CD14-positive monocyte (primary cell): ENCODE results near the gene VSIR. TPM values are rescaled to one million over a fixed set of nuclear protein-coding genes. Genes with fewer than 3 reads are reported as not detected.

Experiments
- DNase-seq, 3 donors: peaks; one replicate each; pipeline ENCODE4 v3.0.0-alpha.2; 2011 to 2022
- H2AFZ ChIP-seq: 2 replicates; pipeline ENCODE4 v1.6.0; 2012; ENCODE audit warnings: mild to moderate bottlenecking, low read depth, low read length, inconsistent platforms; ENCODE audit not compliant: insufficient read depth, poor library complexity, severe bottlenecking
- H3K27ac ChIP-seq, 2 donors: 1 replicate in 1 of 2; 2 replicates in 1 of 2; pipeline ENCODE4 v1.5.1; 2012 to 2013; ENCODE audit warnings: low read length in 2 of 2, control low read depth in 1 of 2, inconsistent platforms in 1 of 2, low read depth in 1 of 2, mild to moderate bottlenecking in 1 of 2
- H3K27me3 ChIP-seq, 2 donors: one replicate each; pipeline versions ENCODE4 v1.6.0 to v1.6.1; 2011 to 2013; ENCODE audit warnings: low read length in 2 of 2; ENCODE audit not compliant: control insufficient read depth in 2 of 2, insufficient read depth in 2 of 2
- H3K36me3 ChIP-seq, 2 donors: replicated peaks in 1 of 2; 1 replicate in 1 of 2; 2 replicates in 1 of 2; pipeline versions ENCODE4 v1.5.1 to v1.6.1; 2012 to 2013; ENCODE audit warnings: low read length in 2 of 2, control low read depth in 1 of 2, inconsistent platforms in 1 of 2, mild to moderate bottlenecking in 1 of 2; ENCODE audit not compliant: insufficient read depth in 2 of 2, control insufficient read depth in 1 of 2
- H3K4me1 ChIP-seq, 2 donors: 1 replicate in 1 of 2; 2 replicates in 1 of 2; pipeline versions ENCODE4 v1.5.1 to v1.6.1; 2012 to 2013; ENCODE audit warnings: low read length in 2 of 2, control low read depth in 1 of 2, inconsistent platforms in 1 of 2, mild to moderate bottlenecking in 1 of 2, moderate library complexity in 1 of 2; ENCODE audit not compliant: insufficient read depth in 2 of 2, control insufficient read depth in 1 of 2
- H3K4me2 ChIP-seq: replicated peaks from 2 replicates; pipeline ENCODE3; 2012; ENCODE audit warnings: low read length, moderate library complexity, mild to moderate bottlenecking; ENCODE audit not compliant: poor library complexity, severe bottlenecking; ENCODE audit errors: extremely low read depth
- H3K4me3 ChIP-seq, 3 experiments: fragments of 200-600 bp in 1 of 3; sonication (generic) in 1 of 3; replicated peaks in 1 of 3; 1 replicate in 2 of 3; 2 replicates in 1 of 3; pipeline ENCODE4 v1.5.1; 2011 to 2013; ENCODE audit warnings: low read length in 3 of 3, mild to moderate bottlenecking in 3 of 3, control low read depth in 2 of 3, low read depth in 2 of 3, inconsistent platforms in 1 of 3, moderate library complexity in 1 of 3
- H3K79me2 ChIP-seq: 2 replicates; pipeline ENCODE4 v1.6.0; 2012; ENCODE audit warnings: mild to moderate bottlenecking, control low read depth, inconsistent platforms, low read length, moderate library complexity; ENCODE audit not compliant: insufficient read depth
- H3K9ac ChIP-seq: 2 replicates; pipeline ENCODE4 v1.6.0; 2017; ENCODE audit warnings: low read length, mild to moderate bottlenecking; ENCODE audit not compliant: insufficient read depth, poor library complexity, severe bottlenecking
- H3K9me3 ChIP-seq, 2 donors: replicated peaks in 1 of 2; 1 replicate in 1 of 2; 2 replicates in 1 of 2; pipeline versions ENCODE4 v1.5.1 to v1.6.1; 2012 to 2013; ENCODE audit warnings: low read length in 2 of 2, control low read depth in 1 of 2; ENCODE audit not compliant: control insufficient read depth in 1 of 2, insufficient read depth in 1 of 2
- H4K20me1 ChIP-seq: 2 replicates; pipeline ENCODE4 v1.6.0; 2012; ENCODE audit warnings: mild to moderate bottlenecking, low read length, control low read depth, moderate library complexity; ENCODE audit not compliant: insufficient read depth
- H3K27ac Mint-ChIP-seq, 7 donors: one replicate each; pipeline ENCODE4 v1.8.0; 2020; ENCODE audit warnings: mild to moderate bottlenecking in 7 of 7, mixed read lengths in 7 of 7, moderate library complexity in 6 of 7, inconsistent platforms in 2 of 7
- H3K27me3 Mint-ChIP-seq, 3 donors: one replicate each; pipeline ENCODE4 v1.8.0; 2021 to 2022; ENCODE audit warnings: low read depth in 3 of 3, mild to moderate bottlenecking in 3 of 3, mixed read lengths in 3 of 3, moderate library complexity in 3 of 3, inconsistent platforms in 1 of 3
- H3K36me3 Mint-ChIP-seq, 2 donors: one replicate each; pipeline ENCODE4 v1.8.0; 2020; ENCODE audit warnings: mixed read lengths in 2 of 2, inconsistent platforms in 1 of 2, mild to moderate bottlenecking in 1 of 2
- H3K4me1 Mint-ChIP-seq: one replicate; pipeline ENCODE4 v1.8.0; 2020; ENCODE audit warnings: mild to moderate bottlenecking, mixed read lengths
- H3K4me3 Mint-ChIP-seq, 2 donors: one replicate each; pipeline ENCODE4 v1.8.0; 2020; ENCODE audit warnings: mild to moderate bottlenecking in 2 of 2, mixed read lengths in 2 of 2, moderate library complexity in 1 of 2
- H3K9me3 Mint-ChIP-seq, 7 donors: one replicate each; pipeline ENCODE4 v1.8.0; 2020 to 2022; ENCODE audit warnings: mixed read lengths in 7 of 7, mild to moderate bottlenecking in 6 of 7, moderate library complexity in 6 of 7, inconsistent platforms in 2 of 7
- CTCF ChIP-seq: fragments of 200-600 bp; IDR thresholded peaks from one replicate; pipeline ENCODE4 v1.8.0; 2022; ENCODE audit warnings: antibody characterized with exemption, mild to moderate bottlenecking
- WGBS: methylation state at CpG from one replicate; pipeline ENCODE4 v1.1.5; 2013; ENCODE audit warnings: missing lambda C conversion rate; ENCODE audit not compliant: insufficient coverage; 5-methylcytosine and 5-hydroxymethylcytosine counted together
- intact Hi-C, 2 donors: fragments of 100-400 bp; cut with micrococcal nuclease; formaldehyde crosslinking; loops; one replicate each; pipeline versions ENCODE4 v1.15.0 to v1.15.1; 2023
- polyA plus RNA-seq, 3 donors: library from polyadenylated mRNA; depleted of rRNA in 1 of 3; unstranded in 2 of 3; stranded (reverse) in 1 of 3; fragments of 300-500 nt in 2 of 3; fragments of >200 nt in 1 of 3; fragmentation: Illumina TruSeq in 2 of 3; gene quantifications; 1 replicate in 2 of 3; 2 replicates in 1 of 3; pipeline ENCODE4 v1.2.3, GENCODE V29; 2012 to 2021

VSIR gene
- polyA plus RNA-seq, 3 donors: 635 to 1,133 (median 801) TPM

- intact Hi-C loops: no loop called here
- Histone ChIP-seq H3K79me2 (peaks cover 26% of the 10 kb centered on the region), H3K36me3 (peaks cover 0 to 8% of the 10 kb centered on the region in 2 donors), H3K4me3 (no peak overlapping the region), H3K4me2 (no peak overlapping the region), H3K27ac (no peak overlapping the region), H3K9me3 (no peaks in the 10 kb centered on the region), H3K27me3 (no peaks in the 10 kb centered on the region), H3K9ac (no peak overlapping the region), H4K20me1 (peaks cover 25% of the 10 kb centered on the region), H3K4me1 (peaks cover 57 to 80% of the 10 kb centered on the region in 2 donors), H2AFZ (no peak overlapping the region)
- no peak for DNase-seq
- Mint-ChIP-seq H3K27ac (peak overlapping the region in 3 of 7 donors; percentile 13 to 65 (median 57)), H3K27me3 (peaks cover 0 to 4% (median 0%) of the 10 kb centered on the region in 3 donors), H3K4me1 (peaks cover 96% of the 10 kb centered on the region), H3K36me3 (peaks cover 20 to 39% of the 10 kb centered on the region in 2 donors), H3K9me3 (peaks cover 0 to 3% (median 0%) of the 10 kb centered on the region in 7 donors), H3K4me3 (no peak overlapping the region)
- no peak for TF ChIP-seq CTCF
- WGBS: 87% methylated on average over 7 of the region's 11 CpGs
Observed at GRCh38 chr10:71723311-71723710, 50.0 kb downstream of the VSIR start.

- no CpG with 5 or more reads among the region's 1 CpG for WGBS
- no peak for DNase-seq
- peaks cover 96% of the 10 kb centered on the region for H3K4me1 Mint-ChIP-seq
- Histone ChIP-seq H3K4me3 (no peak overlapping the region), H3K9ac (no peak overlapping the region), H3K9me3 (no peaks in the 10 kb centered on the region), H3K27ac (no peak overlapping the region), H3K79me2 (peaks cover 30% of the 10 kb centered on the region), H3K36me3 (peaks cover 0 to 11% of the 10 kb centered on the region in 2 donors), H2AFZ (no peak overlapping the region), H3K27me3 (no peaks in the 10 kb centered on the region), H4K20me1 (peaks cover 30% of the 10 kb centered on the region), H3K4me1 (peaks cover 57 to 80% of the 10 kb centered on the region in 2 donors), H3K4me2 (no peak overlapping the region)
- H3K27me3 Mint-ChIP-seq: peaks cover 0 to 4% (median 0%) of the 10 kb centered on the region in 3 donors
- peak overlapping the region in 2 of 7 donors; percentile 57 to 62 for H3K27ac Mint-ChIP-seq
- H3K4me3 Mint-ChIP-seq: no peak overlapping the region
- no peak for TF ChIP-seq CTCF
- peaks cover 0 to 3% (median 0%) of the 10 kb centered on the region in 7 donors for H3K9me3 Mint-ChIP-seq
- intact Hi-C loops: no loop called here
- H3K36me3 Mint-ChIP-seq: peaks cover 22 to 44% of the 10 kb centered on the region in 2 donors
Observed at GRCh38 chr10:71722849-71723248, 50.5 kb downstream of the VSIR start.
